COLO829 (cell line): ENCODE data around the gene B4GALT6.

Experiments used
- DNase-seq: peaks from one replicate; pipeline ENCODE4 v3.0.0; 2012; ENCODE audit warnings: low spot score

Gene B4GALT6

GRCh38 chr18:31591628-31592027 is 92.8 kb downstream of the B4GALT6 start, which contains the start of gene TTR:
Gene TTR (plus strand): TSS chr18:31591877. CDS start chr18:31591903, 26 bp downstream.
- no peak for DNase-seq

- DNase-seq, result no peak
These were observed 93.3 kb downstream of the B4GALT6 start for GRCh38 chr18:31591113-31591512.

- DNase-seq, result no peak
These were observed 93.8 kb downstream of the B4GALT6 start for GRCh38 chr18:31590570-31590969.

GRCh38 chr18:31587529-31587928 is 96.9 kb downstream of the B4GALT6 start:
- DNase-seq, result no peak

GRCh38 chr18:31586616-31587015 is 97.8 kb downstream of the B4GALT6 start:
- no peak for DNase-seq

- DNase-seq, result no peak
These were observed 98.4 kb downstream of the B4GALT6 start for GRCh38 chr18:31585991-31586390.

- no peak for DNase-seq
These were observed 101.1 kb downstream of the B4GALT6 start for GRCh38 chr18:31583185-31583854.

- peak; percentile 74 for DNase-seq
These were observed 102.7 kb downstream of the B4GALT6 start for GRCh38 chr18:31581498-31582197.

- no peak for DNase-seq
These were observed 105.0 kb downstream of the B4GALT6 start for GRCh38 chr18:31579375-31579774.

- no peak for DNase-seq
These were observed 106.3 kb downstream of the B4GALT6 start for GRCh38 chr18:31578126-31578525.

GRCh38 chr18:31577195-31577594 is 107.2 kb downstream of the B4GALT6 start:
- DNase-seq, result no peak

- DNase-seq, result no peak
These were observed 107.7 kb downstream of the B4GALT6 start for GRCh38 chr18:31576670-31577069.

GRCh38 chr18:31575515-31576257 is 108.7 kb downstream of the B4GALT6 start:
- no peak for DNase-seq

- DNase-seq, result no peak
These were observed 110.0 kb downstream of the B4GALT6 start for GRCh38 chr18:31574359-31574758.
